ENCODE data around the gene MYH7B. TPM values are rescaled to one million over a fixed set of nuclear protein-coding genes. Genes with fewer than 3 reads are reported as not detected.

The MYH7B gene
- total and polyA plus RNA-seq, 3 donors from 2014 or later, result 21.8 to 30.2 (median 24.3) TPM

DNA sequence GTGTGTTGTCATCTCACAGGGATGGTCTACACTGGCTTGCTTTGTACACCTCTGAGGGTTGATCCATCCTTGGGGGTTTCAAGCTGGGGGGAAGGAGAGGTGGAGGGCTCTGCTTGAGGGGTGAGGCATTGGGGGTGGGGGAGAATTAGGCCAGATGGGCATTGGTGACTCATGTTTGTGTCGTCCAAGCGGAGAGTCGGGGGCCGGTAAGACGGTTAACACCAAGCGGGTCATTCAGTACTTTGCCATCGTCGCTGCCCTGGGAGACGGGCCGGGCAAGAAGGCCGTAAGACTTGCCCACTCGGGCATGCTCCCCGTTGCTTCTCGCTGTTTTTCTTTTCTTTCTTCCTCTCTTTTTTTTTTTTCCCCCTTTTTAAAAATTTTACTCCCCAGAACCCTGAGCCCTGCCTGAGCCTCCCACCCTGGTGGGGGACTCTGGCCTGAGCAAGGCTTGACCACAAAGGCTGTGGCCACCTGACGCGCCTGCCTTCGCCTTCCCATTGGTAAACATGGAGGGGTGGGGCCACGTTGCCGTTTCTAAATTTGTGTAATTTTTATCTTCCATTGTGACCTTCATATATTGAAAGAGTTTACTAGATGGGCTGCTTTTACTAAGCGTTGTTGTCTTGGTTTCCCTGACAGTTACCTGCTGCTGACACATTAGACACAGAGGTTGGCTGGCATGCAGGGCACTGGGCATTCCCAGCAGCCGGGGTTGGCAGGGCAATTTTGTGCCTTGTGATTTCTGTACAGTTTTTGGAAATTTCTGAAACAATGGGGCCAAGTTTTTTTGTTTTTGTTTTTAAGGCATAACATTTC lies 26.8 kb downstream of the MYH7B start:
- DNase-seq, result no peak
- Histone ChIP-seq H3K4me3 (no peak overlapping the region), H3K27ac (no peak overlapping the region), H3K4me1 (peaks cover 3% of the 10 kb centered on the region), H3K36me3 (ENCODE audit: low read depth, missing control alignments) (no peaks in the 10 kb centered on the region), H3K9me3 (no peaks in the 10 kb centered on the region), H3K27me3 (no peaks in the 10 kb centered on the region)
- TF ChIP-seq POLR2A (IDR thresholded peaks at IDR 0.05), result no peak
- WGBS, 2 donors, result 84 to 86% methylated on average over 21 of the region's 21 CpGs
- intact Hi-C loops (cut with DNase I; ENCODE audit: low total_unique reads), result no loop called here

DNA sequence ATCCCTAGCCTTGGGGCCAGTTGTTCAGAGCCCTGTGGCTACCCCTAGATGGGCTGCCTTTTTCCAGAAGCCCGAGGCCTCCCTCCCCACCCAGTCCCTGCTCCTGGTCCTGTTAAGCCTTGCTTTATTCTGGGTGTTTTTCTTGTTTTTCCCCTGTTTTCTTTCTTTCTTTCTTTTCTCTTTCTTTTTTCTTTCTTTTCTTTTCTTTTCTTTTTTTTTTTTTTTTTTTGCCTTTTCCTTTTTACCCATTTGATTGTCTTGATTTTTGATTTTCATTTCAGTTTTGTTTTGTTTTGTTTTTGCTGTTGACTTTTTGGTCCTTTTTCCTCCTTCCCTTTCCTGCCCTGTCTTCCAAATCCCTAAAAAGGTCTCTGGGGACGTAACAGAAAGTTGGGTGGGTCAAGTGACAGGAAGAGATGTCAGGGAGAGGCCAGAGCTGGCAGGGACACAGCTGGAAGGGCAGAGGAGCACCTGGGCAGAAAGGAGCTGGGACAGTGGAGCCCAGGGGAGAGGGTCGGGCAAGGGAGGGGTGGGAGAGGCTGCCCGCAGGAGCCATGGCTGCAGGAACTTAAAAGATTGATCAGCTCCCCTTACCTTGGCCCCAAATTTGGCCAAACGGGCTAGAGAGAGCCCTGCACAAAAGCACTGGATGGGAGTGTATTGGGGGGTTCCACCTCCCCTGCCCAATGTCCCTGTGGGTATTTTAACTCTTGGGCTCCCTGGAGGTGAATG lies 27.6 kb downstream of the MYH7B start:
- Histone ChIP-seq H3K27me3 (no peaks in the 10 kb centered on the region), H3K4me3 (no peak overlapping the region), H3K9me3 (no peaks in the 10 kb centered on the region), H3K4me1 (peaks cover 8% of the 10 kb centered on the region), H3K27ac (no peak overlapping the region), H3K36me3 (ENCODE audit: low read depth, missing control alignments) (no peaks in the 10 kb centered on the region)
- no peak for DNase-seq
- intact Hi-C loops (cut with DNase I; ENCODE audit: low total_unique reads), result no loop called here
- TF ChIP-seq, protein P1, sequence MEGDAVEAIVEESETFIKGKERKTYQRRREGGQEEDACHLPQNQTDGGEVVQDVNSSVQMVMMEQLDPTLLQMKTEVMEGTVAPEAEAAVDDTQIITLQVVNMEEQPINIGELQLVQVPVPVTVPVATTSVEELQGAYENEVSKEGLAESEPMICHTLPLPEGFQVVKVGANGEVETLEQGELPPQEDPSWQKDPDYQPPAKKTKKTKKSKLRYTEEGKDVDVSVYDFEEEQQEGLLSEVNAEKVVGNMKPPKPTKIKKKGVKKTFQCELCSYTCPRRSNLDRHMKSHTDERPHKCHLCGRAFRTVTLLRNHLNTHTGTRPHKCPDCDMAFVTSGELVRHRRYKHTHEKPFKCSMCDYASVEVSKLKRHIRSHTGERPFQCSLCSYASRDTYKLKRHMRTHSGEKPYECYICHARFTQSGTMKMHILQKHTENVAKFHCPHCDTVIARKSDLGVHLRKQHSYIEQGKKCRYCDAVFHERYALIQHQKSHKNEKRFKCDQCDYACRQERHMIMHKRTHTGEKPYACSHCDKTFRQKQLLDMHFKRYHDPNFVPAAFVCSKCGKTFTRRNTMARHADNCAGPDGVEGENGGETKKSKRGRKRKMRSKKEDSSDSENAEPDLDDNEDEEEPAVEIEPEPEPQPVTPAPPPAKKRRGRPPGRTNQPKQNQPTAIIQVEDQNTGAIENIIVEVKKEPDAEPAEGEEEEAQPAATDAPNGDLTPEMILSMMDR (IDR thresholded peaks at IDR 0.05), result no peak
- TF ChIP-seq POLR2A (IDR thresholded peaks at IDR 0.05), result no peak
- WGBS, 2 donors, result 56 to 57% methylated on average over 5 of the region's 5 CpGs

DNA sequence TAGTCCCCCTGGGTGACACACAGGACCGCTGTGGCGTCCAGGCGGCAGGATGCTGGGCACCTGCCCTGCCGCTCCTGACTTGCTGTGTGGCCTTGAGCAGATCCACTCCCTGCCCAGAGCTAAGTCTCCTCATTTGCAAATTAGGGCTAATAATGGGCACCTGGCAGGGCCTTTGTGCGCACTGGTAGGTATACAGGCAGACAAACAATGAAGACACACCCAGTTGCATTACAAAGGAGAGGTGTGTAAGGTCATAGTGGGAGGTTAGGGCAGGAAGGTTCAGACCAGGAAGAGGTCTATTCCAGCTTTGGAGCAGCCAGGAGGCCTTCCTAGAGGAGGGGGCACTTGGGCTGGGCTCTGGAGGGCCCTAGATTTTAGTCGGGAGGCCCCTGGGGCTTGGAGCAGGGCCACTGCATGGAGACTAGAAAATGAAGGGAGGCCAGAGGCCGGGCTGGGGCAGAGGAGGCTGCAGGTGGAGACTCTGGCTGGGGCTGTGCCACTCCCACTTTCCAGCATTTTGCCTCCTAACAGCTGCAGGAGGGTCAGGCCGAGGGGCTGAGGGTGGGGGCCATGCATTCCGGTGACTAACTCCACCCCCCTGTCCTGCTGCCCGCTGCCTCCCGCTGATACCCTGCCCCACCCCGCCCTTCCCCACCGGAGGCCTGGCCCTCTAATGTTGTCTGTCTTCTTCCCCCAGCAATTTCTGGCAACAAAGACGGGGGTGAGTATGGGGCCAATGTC lies 28.5 kb downstream of the MYH7B start:
- no peak for TF ChIP-seq POLR2A (IDR thresholded peaks at IDR 0.05)
- TF ChIP-seq, protein P1 (IDR thresholded peaks at IDR 0.05), result no peak
- H3K36me3 ChIP-seq (ENCODE audit: low read depth, missing control alignments), result no peaks in the 10 kb centered on the region
- no peak overlapping the region for H3K27ac ChIP-seq
- WGBS, 2 donors, result 47 to 50% methylated on average over 8 to 14 of the region's 14 CpGs
- intact Hi-C loops (cut with DNase I; ENCODE audit: low total_unique reads), result no loop called here
- H3K4me1 ChIP-seq, result peaks cover 9% of the 10 kb centered on the region
- no peak for DNase-seq
- no peaks in the 10 kb centered on the region for H3K9me3 ChIP-seq
- H3K4me3 ChIP-seq, result no peak overlapping the region
- H3K27me3 ChIP-seq, result no peaks in the 10 kb centered on the region

DNA sequence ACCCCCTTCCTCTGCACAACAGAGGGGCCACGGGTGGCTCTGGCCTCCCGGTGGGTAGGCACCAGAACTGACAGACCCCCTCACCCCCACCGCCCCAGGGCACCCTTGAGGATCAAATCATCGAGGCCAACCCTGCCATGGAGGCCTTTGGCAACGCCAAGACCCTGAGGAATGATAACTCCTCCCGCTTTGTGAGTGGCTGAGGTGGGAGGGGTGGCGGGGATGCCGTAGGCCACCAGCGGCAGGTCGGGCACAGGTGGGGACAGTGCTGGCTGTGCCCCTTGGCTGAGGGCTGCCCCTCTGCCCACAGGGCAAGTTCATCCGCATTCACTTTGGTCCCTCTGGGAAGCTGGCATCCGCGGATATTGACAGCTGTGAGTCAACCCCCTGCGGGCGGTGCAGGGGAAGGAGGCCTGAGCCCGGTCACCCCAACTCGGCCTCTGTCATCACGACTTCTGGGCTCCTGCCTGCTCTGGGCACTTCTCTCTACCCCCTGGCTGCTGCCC lies 29.1 kb downstream of the MYH7B start:
- H3K4me1 ChIP-seq, result peaks cover 9% of the 10 kb centered on the region
- H3K27ac ChIP-seq, result no peak overlapping the region
- H3K9me3 ChIP-seq, result no peaks in the 10 kb centered on the region
- no peaks in the 10 kb centered on the region for H3K27me3 ChIP-seq
- H3K36me3 ChIP-seq (ENCODE audit: low read depth, missing control alignments), result no peaks in the 10 kb centered on the region
- no peak for DNase-seq
- 65 to 83% methylated on average over 2 to 17 of the region's 18 CpGs for WGBS, 2 donors
- H3K4me3 ChIP-seq, result no peak overlapping the region
- intact Hi-C loops (cut with DNase I; ENCODE audit: low total_unique reads), result no loop called here
- TF ChIP-seq POLR2A (IDR thresholded peaks at IDR 0.05), result no peak
- TF ChIP-seq, protein P1 (IDR thresholded peaks at IDR 0.05), result no peak

Measured in testis (tissue), 3 donors.